OCI-LY7 (cell line): ENCODE data around the gene GPR15. TPM values are rescaled to one million over a fixed set of nuclear protein-coding genes. Genes with fewer than 3 reads are reported as not detected.

Source experiments
- BruUV-seq: library from RNA; stranded (reverse); fragments of 400-500 nt; replicated peaks from 2 replicates; lab custom pipeline; 2021; lab: Mats Ljungman, UMichigan
- CTCF ChIA-PET: fragments of 300-600 bp; sonication (Branson Sonifier 250); formaldehyde crosslinking; loops from one replicate; lab custom pipeline; 2022; ENCODE audit warnings: antibody characterized with exemption; ENCODE audit not compliant: unreplicated experiment; lab: Charles Lee
- POLR2A ChIA-PET: fragments of 300-600 bp; sonication (Branson Sonifier 250); formaldehyde crosslinking; loops from one replicate; lab custom pipeline; 2022; ENCODE audit warnings: antibody characterized with exemption; lab: Charles Lee
- DNase-seq: peaks from one replicate; pipeline ENCODE4 v3.0.0-alpha.2; 2015; ENCODE audit warnings: low spot score
- H2AFZ ChIP-seq: fragments of 200-600 bp; sonication (generic), shearing (Covaris generic); 2 replicates; pipeline ENCODE4 v1.6.1; 2014; ENCODE audit warnings: mild to moderate bottlenecking, antibody characterized with exemption, low read length, moderate library complexity
- H3K27ac ChIP-seq: fragments of 200-600 bp; sonication (generic); 2 replicates; pipeline ENCODE4 v1.5.1; 2014; ENCODE audit warnings: mixed run types, low read depth, mild to moderate bottlenecking, moderate library complexity, low read length, inconsistent platforms; ENCODE audit not compliant: poor library complexity, severe bottlenecking
- H3K36me3 ChIP-seq: fragments of 200-600 bp; sonication (generic); 2 replicates; pipeline ENCODE4 v1.6.1; 2014; ENCODE audit warnings: mild to moderate bottlenecking, antibody characterized with exemption, low read length, moderate library complexity, mixed read lengths; ENCODE audit not compliant: insufficient read depth
- H3K4me1 ChIP-seq: fragments of 200-600 bp; sonication (generic); 2 replicates; pipeline ENCODE4 v1.5.1; 2014; ENCODE audit warnings: mild to moderate bottlenecking, low read length; ENCODE audit not compliant: insufficient read depth, poor library complexity, severe bottlenecking
- H3K4me2 ChIP-seq: fragments of 200-600 bp; sonication (generic); 2 replicates; pipeline ENCODE4 v1.6.1; 2014; ENCODE audit warnings: mild to moderate bottlenecking, low read length
- H3K4me3 ChIP-seq: fragments of 200-600 bp; sonication (generic); 2 replicates; pipeline ENCODE4 v1.5.1; 2014; ENCODE audit warnings: mild to moderate bottlenecking, low read depth, low read length; ENCODE audit not compliant: poor library complexity, severe bottlenecking
- H3K79me2 ChIP-seq: fragments of 200-600 bp; sonication (generic); 2 replicates; pipeline ENCODE4 v1.6.1; 2016; ENCODE audit warnings: low read depth, mild to moderate bottlenecking, low read length, moderate library complexity, mixed read lengths; ENCODE audit not compliant: insufficient read depth
- H3K9me2 ChIP-seq: fragments of 200-600 bp; sonication (generic); 2 replicates; pipeline ENCODE4 v1.6.1; 2016; ENCODE audit warnings: mild to moderate bottlenecking, low read length, mixed read lengths; ENCODE audit not compliant: insufficient read depth
- H3K9me3 ChIP-seq: fragments of 200-600 bp; sonication (generic); 2 replicates; pipeline ENCODE4 v1.6.1; 2014; ENCODE audit warnings: mild to moderate bottlenecking, mixed run types, low read length, mixed read lengths
- H4K20me1 ChIP-seq: fragments of 200-600 bp; sonication (generic); 2 replicates; pipeline ENCODE4 v1.6.1; 2014; ENCODE audit warnings: mild to moderate bottlenecking, antibody characterized with exemption, low read length, moderate library complexity, mixed read lengths; ENCODE audit not compliant: insufficient read depth
- CTCF ChIP-seq: fragments of 200-600 bp; sonication (generic); conservative IDR thresholded peaks from 2 replicates; pipeline ENCODE4 v1.5.1; 2014; ENCODE audit warnings: mild to moderate bottlenecking, antibody characterized with exemption, low read length, moderate library complexity, mixed read lengths
- EZH2phosphoT487 ChIP-seq: fragments of 200-600 bp; sonication (generic); IDR thresholded peaks from 2 replicates; pipeline ENCODE4 v1.6.1; 2018; ENCODE audit warnings: low read depth, borderline replicate concordance, mild to moderate bottlenecking, mixed run types, antibody characterized with exemption, low read length, moderate library complexity, mixed read lengths
- intact Hi-C: fragments of 100-400 bp; cut with micrococcal nuclease; formaldehyde crosslinking; loops from one replicate; pipeline ENCODE4 v1.10.0; 2022; ENCODE audit not compliant: unreplicated experiment
- total RNA-seq, 2 experiments: library from RNA; depleted of rRNA in 1 of 2; stranded (reverse); fragments of >200 nt in 1 of 2; shearing (Covaris generic) in 1 of 2; gene quantifications; 2 replicates each; pipeline ENCODE4 v1.2.3, GENCODE V29; 2014 to 2022

The GPR15 gene
- total RNA-seq, 2 experiments from 2014 or later, result 29.8 to 32.0 TPM

- peak within 1 kb of the TSS; percentile 83 for H3K4me3 ChIP-seq
- H2AFZ ChIP-seq, result peak within 1 kb of the TSS; percentile 97
- H3K4me1 ChIP-seq, result peaks cover 29% of the 10 kb centered on the region
- peaks cover 44% of the 10 kb centered on the region for H3K79me2 ChIP-seq
- CTCF ChIA-PET, result interaction anchor here (0.6 to 1.8 kb wide), 2 partner anchors 10 to 41 kb away, joined by 3 to 5 read pairs; no protein-coding TSS in a partner anchor
- H3K4me2 ChIP-seq, result peak within 1 kb of the TSS; percentile 97
- peaks cover 14% of the 10 kb centered on the region; the same call in 1 of the 2 replicates for H4K20me1 ChIP-seq
- peak; percentile 96 for DNase-seq
- POLR2A ChIA-PET, result interaction anchor here (0.6 to 2.1 kb wide), 8 partner anchors 11 to 41 kb away, joined by 3 to 30 read pairs (median 6); partner anchors contain the start of gene GPR15
- BruUV-seq, result no TSS peak
- peak within 1 kb of the TSS; percentile 17 for H3K27ac ChIP-seq
- intact Hi-C loops, result loop anchor here (2.0 kb wide), 2 partner anchors 40 to 50 kb away; no protein-coding TSS in a partner anchor
- H3K9me2 ChIP-seq, result no peaks in the 10 kb centered on the region
- H3K9me3 ChIP-seq, result no peaks in the 10 kb centered on the region
- TF ChIP-seq CTCF, result no peak
- TF ChIP-seq EZH2phosphoT487, result no peak
- peaks cover 37% of the 10 kb centered on the region for H3K36me3 ChIP-seq
Observed at GRCh38 chr3:98522544-98523281, 9.1 kb upstream of the GPR15 start, which contains the start of gene CLDND1. TSS of gene CLDND1 (minus strand) at chr3:98522902. CDS start at chr3:98521424, 1,478 bp downstream.

- peaks cover 14% of the 10 kb centered on the region; the same call in 1 of the 2 replicates for H4K20me1 ChIP-seq
- H3K4me2 ChIP-seq, result peak overlapping the region; percentile 38; the same call in 1 of the 2 replicates
- H3K36me3 ChIP-seq, result peaks cover 9% of the 10 kb centered on the region
- peak overlapping the region; percentile 79 for H2AFZ ChIP-seq
- TF ChIP-seq EZH2phosphoT487 (no peak), CTCF (no peak)
- POLR2A ChIA-PET, result interaction anchor here (0.7 to 1.9 kb wide), 10 partner anchors 11 to 46 kb away, joined by 3 to 13 read pairs (median 4); no protein-coding TSS in a partner anchor
- H3K9me2 ChIP-seq, result no peaks in the 10 kb centered on the region
- no peak for DNase-seq
- CTCF ChIA-PET, result no interaction called here
- H3K4me3 ChIP-seq, result no peak overlapping the region
- H3K9me3 ChIP-seq, result no peaks in the 10 kb centered on the region
- no TSS peak for BruUV-seq
- peaks cover 45% of the 10 kb centered on the region for H3K4me1 ChIP-seq
- intact Hi-C loops, result no loop called here
- peaks cover 20% of the 10 kb centered on the region for H3K79me2 ChIP-seq
- no peak overlapping the region for H3K27ac ChIP-seq
Observed at GRCh38 chr3:98525494-98525893, 6.3 kb upstream of the GPR15 start.
